HepG2 (cell line): ENCODE data around the gene NEGR1. TPM values are rescaled to one million over a fixed set of nuclear protein-coding genes. Genes with fewer than 3 reads are reported as not detected.

ENCODE experiments used
- ATAC-seq: fragments of 200-7000 bp; cut with Tn5 transposase; 3 replicates; pipeline ENCODE4 v1.9.1; 2020; ENCODE audit warnings: mild to moderate bottlenecking, moderate library complexity
- BruUV-seq: library from RNA; stranded (reverse); fragments of 400-500 nt; replicated peaks from 2 replicates; lab custom pipeline; 2021; lab: Mats Ljungman, UMichigan
- CTCF ChIA-PET: fragments of 300-600 bp; formaldehyde crosslinking; extraction: SDS; loops from one replicate; lab custom pipeline; 2021; ENCODE audit warnings: low total read pairs, inconsistent platforms, low intra/inter-chr PET ratio; lab: Yijun Ruan, JAX
- POLR2A ChIA-PET: fragments of 350-600 bp; sonication (Branson Sonifier 250); formaldehyde crosslinking; loops from one replicate; lab custom pipeline; 2020; ENCODE audit warnings: antibody characterized with exemption, inconsistent platforms; lab: Yijun Ruan, JAX
- DNase-seq: peaks from one replicate; pipeline ENCODE4 v3.0.0-alpha.2; 2015; ENCODE audit warnings: low spot score
- FAIRE-seq: peaks from 3 replicates; lab custom pipeline; 2011; peaks lifted over from hg19 to GRCh38; lab: Jason Lieb, UNC
- H2AFZ ChIP-seq: one replicate; pipeline ENCODE4 v1.6.1; 2011; ENCODE audit warnings: low read length, inconsistent platforms
- H3K27ac ChIP-seq: fragments of 300-600 bp; 3 replicates; pipeline ENCODE4 v1.8.0; 2011; ENCODE audit warnings: mixed run types, mild to moderate bottlenecking, mixed read lengths, low read length, inconsistent platforms; ENCODE audit not compliant: insufficient read depth; ENCODE audit errors: extremely low read length
- H3K27me3 ChIP-seq, 2 experiments: fragments of 200-600 bp in 1 of 2; 2 replicates in 1 of 2; 3 replicates in 1 of 2; pipeline versions ENCODE4 v1.6.0 to v1.8.0; 2011; ENCODE audit warnings: low read length in 2 of 2, mild to moderate bottlenecking in 2 of 2, moderate library complexity in 2 of 2, inconsistent platforms in 1 of 2; ENCODE audit not compliant: insufficient read depth in 2 of 2, control insufficient read depth in 1 of 2
- H3K36me3 ChIP-seq, 2 experiments: fragments of 200-600 bp in 1 of 2; replicated peaks in 1 of 2; 2 replicates in 1 of 2; 3 replicates in 1 of 2; pipeline versions ENCODE4 v1.5.1 to v1.8.0; 2011; ENCODE audit warnings: low read length in 2 of 2, inconsistent platforms in 1 of 2; ENCODE audit not compliant: insufficient read depth in 2 of 2, control insufficient read depth in 1 of 2
- H3K4me1 ChIP-seq: 2 replicates; pipeline ENCODE4 v1.5.1; 2012; ENCODE audit warnings: low read length, inconsistent platforms; ENCODE audit not compliant: insufficient read depth
- H3K4me2 ChIP-seq: 2 replicates; pipeline ENCODE4 v1.6.0; 2011; ENCODE audit warnings: low read depth, low read length, inconsistent platforms
- H3K4me3 ChIP-seq, 3 experiments: fragments of 200-600 bp in 1 of 3; sonication (generic), shearing (Covaris generic) in 1 of 3; replicated peaks in 1 of 3; 2 replicates each; pipeline ENCODE4 v1.5.1; 2011 to 2016; ENCODE audit warnings: low read length in 3 of 3, inconsistent platforms in 2 of 3, low read depth in 2 of 3, mild to moderate bottlenecking in 2 of 3, control low read depth in 1 of 3, mixed read lengths in 1 of 3; ENCODE audit not compliant: insufficient read depth in 1 of 3
- H3K79me2 ChIP-seq: one replicate; pipeline ENCODE4 v1.6.1; 2011; ENCODE audit warnings: low read length, inconsistent platforms; ENCODE audit not compliant: insufficient read depth
- H3K9ac ChIP-seq: 2 replicates; pipeline ENCODE4 v1.6.0; 2011; ENCODE audit warnings: mild to moderate bottlenecking, low read depth, low read length, inconsistent platforms; ENCODE audit not compliant: insufficient read depth
- H3K9me3 ChIP-seq: 2 replicates; pipeline ENCODE4 v1.5.1; 2012; ENCODE audit warnings: mild to moderate bottlenecking, low read length
- H4K20me1 ChIP-seq: 2 replicates; pipeline ENCODE4 v1.6.0; 2011; ENCODE audit warnings: inconsistent platforms, mild to moderate bottlenecking, low read length, moderate library complexity; ENCODE audit not compliant: insufficient read depth
- AKAP8 ChIP-seq: sonication (generic); formaldehyde crosslinking; IDR thresholded peaks from 2 replicates; pipeline ENCODE4 v1.5.1; 2020; ENCODE audit warnings: mild to moderate bottlenecking, missing genetic modification reagents
- CREB3 ChIP-seq: sonication (generic); formaldehyde crosslinking; IDR thresholded peaks from 2 replicates; pipeline ENCODE4 v1.5.0; 2020; ENCODE audit warnings: missing genetic modification reagents
- HDAC2 ChIP-seq: sonication (generic); formaldehyde crosslinking; IDR thresholded peaks from 2 replicates; pipeline ENCODE4 v1.4.0; 2020; ENCODE audit warnings: missing genetic modification reagents
- KAT7 ChIP-seq: IDR thresholded peaks from 2 replicates; pipeline ENCODE4 v1.6.1; 2018; ENCODE audit warnings: borderline replicate concordance, missing compliant biosample characterization
- KDM4B ChIP-seq: sonication (generic); formaldehyde crosslinking; IDR thresholded peaks from 2 replicates; pipeline ENCODE4 v1.4.0; 2020; ENCODE audit warnings: missing genetic modification reagents
- PAWR ChIP-seq: sonication (generic); formaldehyde crosslinking; IDR thresholded peaks from 2 replicates; pipeline ENCODE4 v1.4.0; 2020; ENCODE audit warnings: missing genetic modification reagents, mild to moderate bottlenecking, borderline replicate concordance
- PCBP2 ChIP-seq: fragments of 200-400 bp; formaldehyde crosslinking; optimal IDR thresholded peaks from 2 replicates; pipeline ENCODE3; 2018; ENCODE audit warnings: low read length, low read depth; ENCODE audit not compliant: poor library complexity, severe bottlenecking
- SKIL ChIP-seq: sonication (generic); formaldehyde crosslinking; IDR thresholded peaks from 2 replicates; pipeline ENCODE4 v1.8.0; 2022; ENCODE audit warnings: missing genetic modification reagents, mild to moderate bottlenecking, moderate library complexity, borderline replicate concordance
- ZBTB37 ChIP-seq: sonication (generic); formaldehyde crosslinking; IDR thresholded peaks from 2 replicates; pipeline ENCODE4 v1.4.0; 2020; ENCODE audit warnings: mild to moderate bottlenecking, missing genetic modification reagents
- ZIK1 ChIP-seq: sonication (generic); formaldehyde crosslinking; IDR thresholded peaks from 2 replicates; pipeline ENCODE4 v1.5.0; 2020; ENCODE audit warnings: mild to moderate bottlenecking, low read depth, missing genetic modification reagents, borderline replicate concordance
- ZNF562 ChIP-seq: sonication (generic); formaldehyde crosslinking; IDR thresholded peaks from 2 replicates; pipeline ENCODE4 v1.8.0; 2022; ENCODE audit warnings: missing genetic modification reagents, borderline replicate concordance
- ZNF564 ChIP-seq: sonication (generic); formaldehyde crosslinking; IDR thresholded peaks from 2 replicates; pipeline ENCODE4 v1.8.1; 2023; ENCODE audit warnings: mild to moderate bottlenecking, missing genetic modification reagents
- ZNF639 ChIP-seq: conservative IDR thresholded peaks from 2 replicates; pipeline ENCODE4 v1.6.1; 2018; ENCODE audit warnings: missing genetic modification reagents
- ZNF777 ChIP-seq: sonication (generic); formaldehyde crosslinking; IDR thresholded peaks from 2 replicates; pipeline ENCODE4 v1.4.0; 2020; ENCODE audit warnings: missing genetic modification reagents
- WGBS: methylation state at CpG from one replicate; pipeline ENCODE4 v1.1.6; 2017; ENCODE audit warnings: low lambda C conversion rate; 5-methylcytosine and 5-hydroxymethylcytosine counted together
- in situ Hi-C: cut with HindIII; loops from 2 replicates; pipeline ENCODE4 v1.10.0; 2017; ENCODE audit warnings: low pct_unique_long_range_greater_than_20kb; ENCODE audit not compliant: extremely low pct_ligation_motif_present
- intact Hi-C: fragments of 100-400 bp; cut with micrococcal nuclease; formaldehyde crosslinking; loops from one replicate; pipeline ENCODE4 v1.10.0; 2022; ENCODE audit not compliant: unreplicated experiment
- polyA plus RNA-seq, 8 experiments: library from polyadenylated mRNA; depleted of rRNA in 3 of 8; stranded (reverse) in 7 of 8; unstranded in 1 of 8; fragments of >200 nt; fragmentation: Illumina TruSeq in 4 of 8; extraction: Trizol in 4 of 8; gene quantifications; 2 replicates each; pipeline versions ENCODE4 v1.2.1 to v1.2.3, GENCODE V29; 2011 to 2016; ENCODE audit warnings: low read depth in 4 of 8, missing spikeins in 1 of 8, mixed read lengths in 1 of 8; ENCODE audit not compliant: insufficient read depth in 1 of 8
- total RNA-seq, 5 experiments: library from RNA; depleted of rRNA; stranded (reverse); fragments of >200 nt; fragmentation: Illumina TruSeq; extraction: Trizol; gene quantifications; 2 replicates each; pipeline ENCODE4 v1.2.3, GENCODE V29; 2016; ENCODE audit warnings: low read depth in 1 of 5

NEGR1 gene
- total and polyA plus RNA-seq, 2 of the 13 experiments (the other 11 are each of a cell fraction or from before 2014, with no cell fraction given): not detected

GRCh38 chr1:71885171-71885570 lies 397.2 kb downstream of the NEGR1 start:
- DNase-seq: no peak
- Histone ChIP-seq H3K9ac (no peak overlapping the region), H3K79me2 (no peaks in the 10 kb centered on the region), H3K4me1 (no peaks in the 10 kb centered on the region), H3K36me3 (no peaks in the 10 kb centered on the region), H3K9me3 (no peaks in the 10 kb centered on the region), H3K4me3 (no peak overlapping the region), H3K27ac (no peak overlapping the region), H3K27me3 (no peaks in the 10 kb centered on the region), H4K20me1 (no peaks in the 10 kb centered on the region), H2AFZ (no peak overlapping the region), H3K4me2 (no peak overlapping the region)
- no TSS peak for BruUV-seq
- intact Hi-C loops (no loop called here), in situ Hi-C loops (no loop called here)
- FAIRE-seq: no peak
- ATAC-seq: no peak
- CTCF ChIA-PET: no interaction called here
- POLR2A ChIA-PET: no interaction called here
- no peak for TF ChIP-seq ZBTB37 (CRISPR knock-in tag)
- WGBS: 2% methylated on average over 2 of the region's 2 CpGs

- Histone ChIP-seq H3K4me2 (no peak overlapping the region), H3K9ac (no peak overlapping the region), H3K79me2 (no peaks in the 10 kb centered on the region), H3K4me1 (no peaks in the 10 kb centered on the region), H4K20me1 (no peaks in the 10 kb centered on the region), H3K27me3 (no peaks in the 10 kb centered on the region; a peak in 1 of 5 replicates), H3K4me3 (no peak overlapping the region), H3K27ac (no peak overlapping the region), H3K36me3 (no peaks in the 10 kb centered on the region), H3K9me3 (no peaks in the 10 kb centered on the region), H2AFZ (no peak overlapping the region)
- CTCF ChIA-PET: no interaction called here
- FAIRE-seq: no peak
- ATAC-seq: no peak
- DNase-seq: no peak
- WGBS: 1% methylated on average over 2 of the region's 2 CpGs
- no TSS peak for BruUV-seq
- in situ Hi-C loops (no loop called here), intact Hi-C loops (no loop called here)
- POLR2A ChIA-PET: no interaction called here
- TF ChIP-seq SKIL (no peak), KAT7 (CRISPR knock-in tag) (no peak), AKAP8 (CRISPR knock-in tag) (no peak), CREB3 (CRISPR knock-in tag) (no peak), HDAC2 (CRISPR knock-in tag) (no peak), ZNF562 (CRISPR knock-in tag) (no peak), PCBP2 (no peak), ZNF564 (CRISPR knock-in tag) (no peak), ZIK1 (CRISPR knock-in tag) (no peak), PAWR (no peak), ZNF639 (CRISPR knock-in tag) (no peak), KDM4B (CRISPR knock-in tag) (no peak), ZNF777 (no peak)
Observed at GRCh38 chr1:71882637-71883036, 399.7 kb downstream of the NEGR1 start.
